HG03521 (cell line): ENCODE data around the gene EYA4.
"Not testable (repeated sequence)": the region's sequence is repeated elsewhere in the genome, so short reads cannot be mapped to it uniquely, and the experiment has no call there.

Experiments used
- ATAC-seq: cut with Tn5 transposase; IDR thresholded peaks from one replicate; pipeline ENCODE4 v1.9.1; 2021; ENCODE audit warnings: mild to moderate bottlenecking, moderate library complexity; ENCODE audit not compliant: unreplicated experiment

The EYA4 gene

GRCh38 chr6:133551436-133551835 is 310.3 kb downstream of the EYA4 start:
- ATAC-seq, result no peak

DNA sequence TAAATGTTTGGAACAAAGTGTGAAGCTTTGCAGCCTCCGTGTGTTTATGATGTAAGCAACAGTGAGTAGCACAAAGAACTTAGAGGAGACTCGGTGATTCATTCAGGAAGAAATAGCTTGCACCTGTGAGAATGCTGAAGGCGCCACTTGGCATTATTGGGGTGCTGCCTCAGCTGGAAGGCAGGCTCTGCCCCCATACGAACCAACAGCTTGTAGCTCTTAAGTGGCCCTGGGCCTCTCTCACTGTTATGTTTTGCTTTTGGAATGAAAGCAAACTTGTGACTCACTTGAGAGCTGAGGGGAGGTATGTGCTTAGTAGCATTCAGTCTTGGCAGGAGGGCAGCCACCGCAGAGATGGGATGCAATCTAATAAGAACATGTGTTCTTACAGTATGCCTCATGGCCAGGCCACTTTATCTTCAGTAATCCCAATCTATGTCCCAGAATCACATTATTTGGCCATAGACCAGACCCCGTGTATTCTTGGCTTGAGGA is 310.7 kb downstream of the EYA4 start:
- no peak for ATAC-seq

GRCh38 chr6:133553652-133554051 is 312.5 kb downstream of the EYA4 start:
- ATAC-seq, result peak; percentile 54

DNA sequence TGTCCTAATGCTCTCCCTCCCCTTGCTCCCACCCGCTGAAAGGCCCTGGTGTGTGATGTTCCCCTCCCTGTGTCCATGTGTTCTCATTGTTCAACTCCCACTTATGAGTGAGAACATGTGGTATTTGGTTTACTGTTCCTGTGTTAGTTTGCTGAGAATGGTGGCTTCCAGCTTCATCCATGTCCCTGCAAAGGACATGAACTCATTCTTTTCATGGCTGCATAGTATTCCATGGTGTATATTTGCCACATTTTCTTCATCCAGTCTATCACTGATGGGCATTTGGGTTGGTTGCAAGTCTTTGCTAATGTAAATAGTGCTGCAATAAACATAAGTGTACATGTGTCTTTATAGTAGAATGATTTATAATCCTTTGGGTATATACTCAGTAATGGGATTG is 313.0 kb downstream of the EYA4 start:
- not testable (repeated sequence) for ATAC-seq

DNA sequence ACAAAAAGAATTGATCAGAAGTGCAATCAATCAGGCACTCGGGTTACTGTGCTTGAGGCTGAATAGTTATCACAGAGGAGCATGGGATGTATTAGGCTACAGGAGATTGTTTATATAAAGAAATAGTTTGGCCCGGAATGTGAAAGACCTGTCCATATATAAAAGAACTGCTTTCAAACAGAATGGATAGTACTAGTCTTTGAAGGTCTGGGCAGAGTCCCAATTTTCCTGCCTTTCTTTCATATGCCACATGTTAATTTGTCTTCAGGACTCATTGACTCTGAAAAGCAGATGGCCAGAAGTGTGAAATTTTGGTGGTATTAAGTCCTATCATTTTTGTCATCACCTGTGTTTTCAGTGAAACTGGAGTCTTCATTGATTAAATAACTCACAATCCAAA is 314.5 kb downstream of the EYA4 start:
- no peak for ATAC-seq

DNA sequence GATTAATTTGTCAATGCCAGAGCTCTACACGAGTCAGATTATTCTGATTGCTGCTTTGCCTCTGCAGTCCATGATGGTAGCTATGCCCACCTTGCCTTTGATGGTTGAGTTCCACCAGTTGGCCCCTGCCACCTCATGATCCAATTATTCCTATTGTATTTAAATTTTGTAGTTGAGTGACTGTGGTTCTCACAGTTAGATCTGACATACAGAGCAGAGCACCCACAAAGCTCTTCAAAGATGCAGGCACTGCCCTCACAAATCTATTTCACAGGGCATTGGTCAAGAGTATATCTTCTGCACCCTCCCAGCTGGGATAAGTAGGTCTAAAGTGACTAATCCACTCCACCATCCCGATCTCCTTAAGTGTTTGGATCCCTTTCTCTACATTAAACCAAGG is 318.8 kb downstream of the EYA4 start:
- ATAC-seq, result no peak

- ATAC-seq, result no peak
Observed at GRCh38 chr6:133567636-133568035, 326.5 kb downstream of the EYA4 start.

- ATAC-seq, result peak; percentile 58
Observed at GRCh38 chr6:133568970-133569889, 328.1 kb downstream of the EYA4 start.

- no peak for ATAC-seq
Observed at GRCh38 chr6:133571681-133572080, 330.5 kb downstream of the EYA4 start.

GRCh38 chr6:133577851-133578250 is 336.7 kb downstream of the EYA4 start:
- no peak for ATAC-seq
